ENCODE results near the gene IL5. TPM values are rescaled to one million over a fixed set of nuclear protein-coding genes. Genes with fewer than 3 reads are reported as not detected.
A peak's percentile ranks its signal among the peaks of the same experiment; 100 is the strongest.

IL5 gene
- total and polyA plus RNA-seq, 2 of the 13 experiments (the other 11 are each of a cell fraction or from before 2014, with no cell fraction given): not detected

- no peak for DNase-seq (ENCODE audit: low spot score)
- POLR2A ChIA-PET: interaction anchor here (0.8 to 6.9 kb wide), 9 partner anchors 10 to 89 kb away, joined by 3 to 86 read pairs (median 3); partner anchors contain the start of gene IRF1
Measured at GRCh38 chr5:132500244-132500930, 42.9 kb downstream of the IL5 start.

More at GRCh38 chr5:132500244-132500930, 42.9 kb downstream of the IL5 start:
- Histone ChIP-seq H2AFZ (ENCODE audit: low read length) (no peak overlapping the region), H3K9me3 (ENCODE audit: low read length) (no peaks in the 10 kb centered on the region), H3K27me3 (ENCODE audit: control insufficient read depth in 1 of 2, insufficient read depth in 2 of 2, low read length in 2 of 2) (no peaks in the 10 kb centered on the region), H3K36me3 (replicated peaks in 1 of 2; ENCODE audit: control insufficient read depth in 1 of 2, insufficient read depth in 2 of 2, low read length in 2 of 2) (no peaks in the 10 kb centered on the region), H3K4me1 (ENCODE audit: insufficient read depth, low read length) (peaks cover 86% of the 10 kb centered on the region), H3K79me2 (ENCODE audit: insufficient read depth, low read length) (no peaks in the 10 kb centered on the region), H3K4me3 (replicated peaks in 1 of 3; ENCODE audit: insufficient read depth in 1 of 3, low read depth in 2 of 3, low read length in 3 of 3) (peak overlapping the region in 1 of 3 experiments; percentile 57; a peak in 1 of 6 replicates), H4K20me1 (ENCODE audit: insufficient read depth, low read length) (no peaks in the 10 kb centered on the region), H3K27ac (ENCODE audit: extremely low read length, insufficient read depth, low read length) (peak overlapping the region; percentile 53), H3K4me2 (ENCODE audit: low read depth, low read length) (peak overlapping the region; percentile 77), H3K9ac (ENCODE audit: insufficient read depth, low read depth, low read length) (no peak overlapping the region)
- CTCF ChIA-PET (ENCODE audit: low intra/inter-chr PET ratio, low total read pairs): interaction anchor here (1.1 to 3.3 kb wide), 4 partner anchors 74 to 262 kb away, joined by 3 to 54 read pairs (median 26); no protein-coding TSS in a partner anchor
- 80% methylated on average over 2 of the region's 6 CpGs for WGBS (ENCODE audit: low lambda C conversion rate)
- TF ChIP-seq U2AF1 (optimal IDR thresholded peaks at IDR 0.05; ENCODE audit: low read depth, low read length) (no peak), ZBTB40 (IDR thresholded peaks at IDR 0.05) (no peak), ZBTB40 (CRISPR knock-in tag; IDR thresholded peaks at IDR 0.05) (0 out of 2 replicates have a peak, but pooled peaks have one; percentile 15), ZNF121 (CRISPR knock-in tag; IDR thresholded peaks at IDR 0.05) (0 out of 2 replicates have a peak, but pooled peaks have one; percentile 37)
- BruUV-seq (replicated peaks): no TSS peak
- in situ Hi-C loops (cut with HindIII; ENCODE audit: extremely low pct_ligation_motif_present, low pct_unique_long_range_greater_than_20kb) (no loop called here), intact Hi-C loops (cut with micrococcal nuclease; ENCODE audit: unreplicated experiment) (loop anchor here (2.0 kb wide), 2 partner anchors 74 to 228 kb away; no protein-coding TSS in a partner anchor)
- no peak for FAIRE-seq
- ATAC-seq: no peak

Measured in HepG2 (cell line).